Vagina (tissue), 2 donors: Measurements from ENCODE around the gene NXNL1. TPM values are rescaled to one million over a fixed set of nuclear protein-coding genes. Genes with fewer than 3 reads are reported as not detected.

Source experiments
- DNase-seq, 2 donors: peaks; one replicate each; pipeline ENCODE4 v3.0.0-alpha.2; 2017; ENCODE audit errors: extremely low spot score in 2 of 2
- H3K27ac ChIP-seq: fragments of 200-600 bp; sonication (generic); one replicate; pipeline ENCODE4 v1.5.1; 2019
- H3K27me3 ChIP-seq: fragments of 200-600 bp; sonication (generic); one replicate; pipeline ENCODE4 v1.5.1; 2019
- H3K36me3 ChIP-seq, 2 donors: fragments of 200-600 bp; sonication (generic); one replicate each; pipeline ENCODE4 v1.5.1; 2017 to 2019
- H3K4me1 ChIP-seq: fragments of 200-600 bp; sonication (generic); one replicate; pipeline ENCODE4 v1.5.1; 2019
- H3K4me3 ChIP-seq, 2 donors: fragments of 200-600 bp; sonication (generic); 1 replicate in 1 of 2; 2 replicates in 1 of 2; pipeline ENCODE4 v1.5.1; 2016 to 2019
- H3K9me3 ChIP-seq: fragments of 200-600 bp; sonication (generic); one replicate; pipeline ENCODE4 v1.5.1; 2019
- POLR2A ChIP-seq, 2 donors: fragments of 450-650 bp; IDR thresholded peaks; one replicate each; pipeline ENCODE4 v1.6.1; 2017; ENCODE audit warnings: antibody characterized with exemption in 2 of 2, mild to moderate bottlenecking in 2 of 2, moderate library complexity in 2 of 2
- POLR2AphosphoS5 ChIP-seq, 2 donors: sonication (generic); formaldehyde crosslinking; IDR thresholded peaks; one replicate each; pipeline ENCODE4 v1.9.0; 2017; ENCODE audit warnings: antibody characterized with exemption in 2 of 2, mild to moderate bottlenecking in 2 of 2, low read depth in 1 of 2; ENCODE audit not compliant: insufficient read depth in 1 of 2
- intact Hi-C: fragments of 100-400 bp; cut with DNase I; formaldehyde crosslinking; loops from one replicate; pipeline ENCODE4 v1.15.1; 2023
- total RNA-seq: library from RNA; depleted of rRNA; stranded (reverse); fragments of >200 nt; gene quantifications from one replicate; pipeline ENCODE4 v1.2.3, GENCODE V29; 2016
- TF ChIP-seq, protein P1 (sequence below), 3 experiments: fragments of 450-650 bp in 2 of 3; fragments of 200-600 bp in 1 of 3; sonication (generic) in 1 of 3; IDR thresholded peaks; one replicate each; pipeline ENCODE4 v1.5.1; 2017 to 2019; ENCODE audit warnings: antibody characterized with exemption in 3 of 3, mild to moderate bottlenecking in 2 of 3, moderate library complexity in 2 of 3

NXNL1 gene
- total RNA-seq, 1 donor from 2014 or later: not detected

DNA sequence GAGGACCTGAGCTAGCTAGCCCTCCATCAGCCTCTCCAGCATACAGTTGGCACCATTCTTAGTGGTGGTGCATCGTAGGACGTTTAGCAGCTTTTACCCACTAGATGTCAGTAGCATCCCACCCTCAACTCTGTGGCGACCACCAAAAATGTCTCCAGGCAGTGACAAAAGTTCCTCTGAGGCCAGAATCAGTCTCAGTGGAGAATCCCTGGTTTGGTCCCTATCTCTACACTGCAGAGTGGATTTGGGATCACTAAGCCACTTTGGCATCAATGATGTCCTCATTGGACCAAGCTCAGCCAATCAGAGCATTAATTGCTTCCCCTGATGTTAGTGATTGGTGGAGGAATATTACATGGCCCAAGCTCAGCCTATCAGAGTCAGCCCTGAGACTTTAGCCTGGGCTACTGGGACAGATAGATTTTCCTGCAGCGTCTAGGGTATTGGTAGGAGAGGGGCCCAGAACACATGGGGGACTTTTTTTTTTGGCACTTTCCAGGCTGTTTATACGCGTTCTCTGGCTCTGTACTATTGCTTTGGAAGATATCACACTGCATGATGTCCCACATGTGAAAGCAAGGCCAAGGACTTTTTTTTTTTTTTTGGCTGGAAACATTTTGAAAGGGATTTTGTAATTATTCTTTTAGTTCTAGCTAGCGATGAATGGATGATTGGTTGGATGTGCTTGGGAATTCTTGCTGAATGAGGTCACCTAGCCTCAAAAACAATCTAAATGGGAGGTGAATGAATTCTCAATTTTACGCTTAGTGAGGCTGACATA is 19.3 kb downstream of the NXNL1 start:
- no peaks in the 10 kb centered on the region for H3K4me1 ChIP-seq
- no peak overlapping the region for H3K4me3 ChIP-seq
- H3K27me3 ChIP-seq: no peaks in the 10 kb centered on the region
- no peak for DNase-seq
- no peaks in the 10 kb centered on the region for H3K36me3 ChIP-seq
- TF ChIP-seq POLR2AphosphoS5 (IDR thresholded peaks at IDR 0.05; ENCODE audit: insufficient read depth in 1 of 2, low read depth in 1 of 2) (peak in 1 of 2 donors; percentile 22), POLR2A (IDR thresholded peaks at IDR 0.05) (no peak)
- no peaks in the 10 kb centered on the region for H3K9me3 ChIP-seq
- H3K27ac ChIP-seq: no peak overlapping the region
- intact Hi-C loops: no loop called here

DNA sequence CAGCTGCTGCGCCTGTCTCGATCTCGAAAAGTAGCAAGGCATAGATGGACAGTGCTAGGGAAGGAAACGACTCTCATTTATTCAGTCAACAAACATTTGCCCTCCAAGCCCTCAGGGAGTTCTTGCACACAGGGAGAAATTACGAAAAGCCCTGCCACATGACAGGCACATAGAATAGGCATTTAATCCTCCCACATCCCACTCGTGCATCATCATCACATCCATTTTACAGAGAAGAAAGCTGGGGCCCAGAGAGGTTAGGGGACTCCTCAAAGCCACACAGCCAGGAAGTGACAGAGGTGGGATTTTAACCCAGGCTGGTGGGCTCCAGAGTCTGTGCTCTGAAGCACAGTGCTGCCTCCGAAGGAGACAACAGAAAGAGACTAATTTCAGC is 23.9 kb downstream of the NXNL1 start:
- Histone ChIP-seq H3K9me3 (no peaks in the 10 kb centered on the region), H3K27ac (no peak overlapping the region), H3K4me1 (no peaks in the 10 kb centered on the region), H3K36me3 (no peaks in the 10 kb centered on the region), H3K27me3 (no peaks in the 10 kb centered on the region), H3K4me3 (no peak overlapping the region)
- intact Hi-C loops: no loop called here
- no peak for DNase-seq
- TF ChIP-seq POLR2A (IDR thresholded peaks at IDR 0.05) (no peak), POLR2AphosphoS5 (IDR thresholded peaks at IDR 0.05; ENCODE audit: insufficient read depth in 1 of 2, low read depth in 1 of 2) (no peak)
- TF ChIP-seq, protein P1, sequence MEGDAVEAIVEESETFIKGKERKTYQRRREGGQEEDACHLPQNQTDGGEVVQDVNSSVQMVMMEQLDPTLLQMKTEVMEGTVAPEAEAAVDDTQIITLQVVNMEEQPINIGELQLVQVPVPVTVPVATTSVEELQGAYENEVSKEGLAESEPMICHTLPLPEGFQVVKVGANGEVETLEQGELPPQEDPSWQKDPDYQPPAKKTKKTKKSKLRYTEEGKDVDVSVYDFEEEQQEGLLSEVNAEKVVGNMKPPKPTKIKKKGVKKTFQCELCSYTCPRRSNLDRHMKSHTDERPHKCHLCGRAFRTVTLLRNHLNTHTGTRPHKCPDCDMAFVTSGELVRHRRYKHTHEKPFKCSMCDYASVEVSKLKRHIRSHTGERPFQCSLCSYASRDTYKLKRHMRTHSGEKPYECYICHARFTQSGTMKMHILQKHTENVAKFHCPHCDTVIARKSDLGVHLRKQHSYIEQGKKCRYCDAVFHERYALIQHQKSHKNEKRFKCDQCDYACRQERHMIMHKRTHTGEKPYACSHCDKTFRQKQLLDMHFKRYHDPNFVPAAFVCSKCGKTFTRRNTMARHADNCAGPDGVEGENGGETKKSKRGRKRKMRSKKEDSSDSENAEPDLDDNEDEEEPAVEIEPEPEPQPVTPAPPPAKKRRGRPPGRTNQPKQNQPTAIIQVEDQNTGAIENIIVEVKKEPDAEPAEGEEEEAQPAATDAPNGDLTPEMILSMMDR (IDR thresholded peaks at IDR 0.05): no peak

DNA sequence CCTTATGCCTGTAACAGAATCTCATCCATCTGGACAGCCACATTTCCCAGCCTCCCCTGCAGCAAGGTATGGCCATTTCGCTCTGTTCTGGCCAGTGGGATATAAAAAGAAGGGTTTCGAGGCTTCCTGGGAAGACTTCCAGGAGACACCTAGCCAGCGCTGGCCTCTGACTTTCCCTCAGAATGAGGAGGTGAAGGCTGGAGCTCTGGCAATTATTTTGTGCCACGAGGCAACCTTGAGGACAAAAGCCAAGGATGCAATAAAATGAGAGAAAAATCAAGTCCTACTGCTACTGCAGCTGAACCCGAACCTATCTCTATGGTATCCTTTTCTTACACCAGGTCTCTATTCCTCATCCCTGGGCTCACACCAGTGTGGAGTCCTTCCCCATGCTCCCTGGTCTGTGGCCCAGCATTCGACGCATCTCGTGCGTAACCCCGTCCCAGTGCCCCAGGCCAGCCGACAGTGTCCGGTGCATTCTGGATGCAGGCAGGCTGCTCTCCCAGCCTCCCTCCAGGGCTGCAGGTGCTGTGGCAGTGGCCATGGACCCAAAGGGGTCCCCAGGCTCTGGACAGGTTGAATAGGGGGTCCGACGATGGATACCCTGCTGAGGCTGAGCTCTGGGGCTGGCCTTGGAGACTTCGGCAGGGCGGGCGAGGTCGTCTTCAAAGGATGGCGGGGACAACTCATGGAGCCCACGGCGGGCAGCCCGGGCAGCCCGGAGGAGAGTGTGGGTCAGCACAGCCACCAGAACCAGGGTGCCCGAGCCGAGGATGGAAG is 24.4 kb downstream of the NXNL1 start:
- intact Hi-C loops: no loop called here
- Histone ChIP-seq H3K4me1 (no peaks in the 10 kb centered on the region), H3K27ac (no peak overlapping the region), H3K36me3 (no peaks in the 10 kb centered on the region), H3K9me3 (no peaks in the 10 kb centered on the region), H3K4me3 (no peak overlapping the region), H3K27me3 (no peaks in the 10 kb centered on the region)
- DNase-seq: no peak
- TF ChIP-seq, protein P1 (IDR thresholded peaks at IDR 0.05): no peak
- TF ChIP-seq POLR2AphosphoS5 (IDR thresholded peaks at IDR 0.05; ENCODE audit: insufficient read depth in 1 of 2, low read depth in 1 of 2) (no peak), POLR2A (IDR thresholded peaks at IDR 0.05) (no peak)

DNA sequence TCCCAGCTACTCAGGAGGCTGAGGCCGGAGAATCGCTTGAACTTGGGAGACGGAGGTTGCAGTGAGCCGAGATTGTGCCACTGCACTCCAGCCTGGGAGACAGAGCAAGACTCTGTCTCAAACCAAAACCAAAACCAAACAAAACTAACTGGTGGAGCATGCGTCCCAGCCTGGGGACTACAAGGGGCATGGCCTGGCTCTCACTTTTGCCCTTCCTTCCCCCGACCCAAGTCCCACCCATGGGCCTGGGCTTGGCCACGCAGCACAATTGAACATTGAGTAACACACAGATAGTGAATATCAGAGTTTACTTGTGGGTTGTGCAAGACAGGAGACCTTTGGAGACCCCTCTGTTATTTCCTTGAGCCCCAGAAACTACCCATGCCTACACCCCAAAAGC is 25.5 kb downstream of the NXNL1 start:
- Histone ChIP-seq H3K27ac (no peak overlapping the region), H3K4me3 (no peak overlapping the region)
- no peak for TF ChIP-seq POLR2A (IDR thresholded peaks at IDR 0.05)
- TF ChIP-seq, protein P1 (IDR thresholded peaks at IDR 0.05): no peak
- TF ChIP-seq POLR2AphosphoS5 (IDR thresholded peaks at IDR 0.05; ENCODE audit: insufficient read depth in 1 of 2, low read depth in 1 of 2): no peak

DNA sequence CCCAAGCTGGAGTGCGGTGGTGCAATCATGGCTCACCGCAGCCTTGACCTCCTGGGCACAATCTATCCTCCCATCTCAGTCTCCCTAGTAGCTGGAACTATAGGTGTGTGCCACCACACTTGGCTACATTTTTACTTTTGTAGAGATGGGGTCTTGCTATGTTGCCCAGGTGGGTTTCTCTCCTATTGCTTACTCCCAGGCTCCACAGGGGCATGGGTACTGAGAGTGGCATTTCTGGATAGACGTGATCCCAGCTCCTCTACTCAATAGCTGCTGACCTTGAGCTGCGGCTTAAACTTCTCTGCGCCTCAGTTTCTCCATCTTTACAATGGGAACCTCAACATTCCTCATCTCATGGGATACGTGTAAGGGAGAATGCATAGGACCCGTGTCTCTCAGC is 29.3 kb downstream of the NXNL1 start:
- Histone ChIP-seq H3K27ac (no peak overlapping the region), H3K4me1 (no peaks in the 10 kb centered on the region), H3K36me3 (no peaks in the 10 kb centered on the region), H3K27me3 (no peaks in the 10 kb centered on the region), H3K4me3 (no peak overlapping the region), H3K9me3 (no peaks in the 10 kb centered on the region)
- no peak for DNase-seq
- TF ChIP-seq POLR2A (IDR thresholded peaks at IDR 0.05): no peak
- TF ChIP-seq POLR2AphosphoS5 (IDR thresholded peaks at IDR 0.05; ENCODE audit: insufficient read depth in 1 of 2, low read depth in 1 of 2): no peak
- TF ChIP-seq, protein P1 (IDR thresholded peaks at IDR 0.05): no peak
- intact Hi-C loops: no loop called here

More for the DNA sequence above, 25.5 kb downstream of the NXNL1 start:
- Histone ChIP-seq H3K36me3 (no peaks in the 10 kb centered on the region), H3K27me3 (no peaks in the 10 kb centered on the region), H3K4me1 (no peaks in the 10 kb centered on the region), H3K9me3 (no peaks in the 10 kb centered on the region)
- DNase-seq: no peak
- intact Hi-C loops: no loop called here
